GM12873 (cell line): Measurements from ENCODE around the gene LRRC4C.

Experiments used
- CTCF ChIP-seq: IDR thresholded peaks from 2 replicates; pipeline ENCODE4 v1.5.1; 2012; ENCODE audit warnings: low read depth, mild to moderate bottlenecking, moderate library complexity, low read length, control low read depth; ENCODE audit not compliant: insufficient read depth; ENCODE audit errors: missing control alignments

The LRRC4C gene

DNA sequence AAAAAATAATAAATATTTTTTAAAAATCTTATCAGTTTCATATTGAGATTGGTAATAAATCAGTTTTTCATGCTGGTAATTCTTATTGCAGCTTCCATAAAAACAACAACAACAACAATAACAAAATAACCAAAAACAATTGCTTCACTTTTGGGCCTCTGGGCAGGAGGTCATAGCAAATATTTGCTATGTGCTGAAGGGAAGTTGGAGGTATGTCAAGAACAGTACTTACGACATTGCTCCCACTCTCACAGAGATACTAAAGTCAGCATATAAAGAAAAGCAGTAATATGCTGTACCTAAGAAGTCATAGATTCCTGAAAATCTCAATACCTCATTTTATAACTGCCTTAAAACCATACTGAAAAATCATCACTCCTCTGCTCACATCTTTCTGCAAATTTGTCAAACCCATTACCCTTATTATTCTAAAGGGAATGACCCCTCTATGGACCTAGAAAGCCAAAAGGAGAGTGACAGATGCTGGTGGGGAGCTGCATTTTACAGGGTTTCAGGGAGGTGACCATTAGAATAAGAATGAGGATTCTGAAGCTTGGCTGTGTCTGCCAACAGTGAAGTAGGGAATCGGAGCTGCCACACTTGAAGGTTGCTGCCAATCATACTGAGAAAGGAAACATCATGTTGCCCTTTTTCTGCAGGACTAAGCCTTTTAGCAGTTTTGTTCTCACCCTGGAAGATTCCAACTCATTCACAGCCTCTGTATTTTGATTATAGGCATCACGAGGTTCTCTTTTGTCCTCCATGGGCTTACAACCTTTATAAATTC is 742.9 kb downstream of the LRRC4C start:
- TF ChIP-seq CTCF, result no peak

DNA sequence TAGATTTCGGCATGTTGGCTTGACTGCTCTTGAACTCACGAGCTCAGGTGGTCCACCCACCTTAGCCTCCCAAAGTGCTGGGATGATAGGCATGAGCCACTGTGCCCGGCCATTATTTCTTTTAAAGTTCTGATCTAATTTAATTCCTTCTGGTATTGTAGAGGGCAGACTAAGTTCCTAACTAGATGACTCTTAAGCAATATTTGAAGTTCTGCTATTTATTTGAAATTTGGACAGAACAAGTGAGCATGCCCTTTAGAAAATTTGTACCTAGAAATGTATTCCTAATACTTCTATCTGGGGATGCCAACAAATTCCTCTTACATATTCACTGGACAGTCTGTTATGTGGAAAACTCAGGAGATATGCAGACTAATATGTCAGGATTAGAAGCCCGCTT is 746.4 kb downstream of the LRRC4C start:
- no peak for TF ChIP-seq CTCF

DNA sequence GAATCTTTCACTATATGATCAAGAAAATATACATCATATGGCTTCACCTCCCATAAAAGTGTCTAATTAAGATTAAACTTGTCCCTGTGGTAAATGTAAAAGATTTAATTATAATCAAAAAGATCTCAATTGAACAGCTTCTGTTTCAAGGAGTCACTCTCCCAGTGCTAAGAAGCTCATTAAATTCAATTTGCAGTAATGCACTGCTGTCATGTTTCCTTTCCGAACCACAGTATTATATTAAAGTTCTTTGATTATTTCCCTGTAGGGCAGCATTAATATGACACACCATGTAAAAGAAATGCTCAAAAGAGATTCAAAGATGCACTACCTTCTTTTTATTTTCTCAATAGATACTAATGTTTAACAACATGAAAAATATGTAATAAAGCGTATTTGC is 758.4 kb downstream of the LRRC4C start:
- TF ChIP-seq CTCF, result no peak

- no peak for TF ChIP-seq CTCF
Measured at GRCh38 chr11:40689823-40690222, 769.6 kb downstream of the LRRC4C start.

DNA sequence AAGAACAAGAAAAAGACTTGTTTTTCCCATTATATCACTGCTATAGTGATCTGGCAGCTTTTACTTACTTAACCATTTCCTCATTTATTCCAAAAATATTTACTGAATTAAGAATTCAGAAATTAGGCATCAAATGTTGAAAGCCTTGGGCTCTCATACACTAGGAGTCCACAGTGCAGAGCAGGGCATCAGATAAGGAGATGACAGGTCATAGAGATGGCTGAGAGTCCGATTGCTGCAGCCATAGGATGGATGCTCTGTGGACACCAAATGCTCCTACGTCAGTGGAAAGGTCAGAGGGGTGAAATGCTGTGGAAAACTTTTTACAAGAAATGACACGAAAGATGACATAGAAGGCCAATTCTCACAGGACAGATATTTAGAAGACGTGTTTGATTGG is 771.1 kb downstream of the LRRC4C start:
- TF ChIP-seq CTCF, result no peak

GRCh38 chr11:40686765-40687164 is 772.7 kb downstream of the LRRC4C start:
- no peak for TF ChIP-seq CTCF

- no peak for TF ChIP-seq CTCF
Measured at GRCh38 chr11:40683010-40683409, 776.4 kb downstream of the LRRC4C start.
